ENCODE results near the gene PLSCR3.
A peak's percentile ranks its signal among the peaks of the same experiment; 100 is the strongest.

PLSCR3 gene

GRCh38 chr17:7416323-7416722, 22.0 kb upstream of the PLSCR3 start:
- H3K9ac ChIP-seq (ENCODE audit: low read length in 5 of 5): no peak overlapping the region
- H3K4me3 ChIP-seq (ENCODE audit: low read depth in 1 of 5, low read length in 5 of 5): no peak overlapping the region
- H3K27me3 ChIP-seq (ENCODE audit: control insufficient read depth in 5 of 5, insufficient read depth in 4 of 5, low read length in 5 of 5): peaks cover 0 to 16% (median 5%) of the 10 kb centered on the region in 5 donors
- no peak overlapping the region for H3K27ac ChIP-seq (ENCODE audit: low read depth, low read length)
- H3K36me3 ChIP-seq (ENCODE audit: control insufficient read depth in 5 of 5, insufficient read depth in 5 of 5, low read length in 5 of 5): peaks cover 0 to 19% (median 8%) of the 10 kb centered on the region in 5 donors
- H3K4me1 ChIP-seq (ENCODE audit: control insufficient read depth in 5 of 5, insufficient read depth in 5 of 5, low read length in 5 of 5): peaks cover 0 to 4% (median 0%) of the 10 kb centered on the region in 5 donors
- H3K9me3 ChIP-seq (ENCODE audit: control insufficient read depth in 5 of 5, low read length in 5 of 5): no peaks in the 10 kb centered on the region

- Histone ChIP-seq H3K9ac (ENCODE audit: low read length in 5 of 5) (no peak overlapping the region), H3K9me3 (ENCODE audit: control insufficient read depth in 5 of 5, low read length in 5 of 5) (no peaks in the 10 kb centered on the region), H3K4me3 (ENCODE audit: low read depth in 1 of 5, low read length in 5 of 5) (no peak overlapping the region), H3K36me3 (ENCODE audit: control insufficient read depth in 5 of 5, insufficient read depth in 5 of 5, low read length in 5 of 5) (peaks cover 0 to 19% (median 8%) of the 10 kb centered on the region in 5 donors), H3K27me3 (ENCODE audit: control insufficient read depth in 5 of 5, insufficient read depth in 4 of 5, low read length in 5 of 5) (peaks cover 0 to 16% (median 5%) of the 10 kb centered on the region in 5 donors), H3K27ac (ENCODE audit: low read depth, low read length) (no peak overlapping the region), H3K4me1 (ENCODE audit: control insufficient read depth in 5 of 5, insufficient read depth in 5 of 5, low read length in 5 of 5) (peaks cover 0 to 4% (median 0%) of the 10 kb centered on the region in 5 donors)
These were observed 21.5 kb upstream of the PLSCR3 start for GRCh38 chr17:7415784-7416183.

DNA sequence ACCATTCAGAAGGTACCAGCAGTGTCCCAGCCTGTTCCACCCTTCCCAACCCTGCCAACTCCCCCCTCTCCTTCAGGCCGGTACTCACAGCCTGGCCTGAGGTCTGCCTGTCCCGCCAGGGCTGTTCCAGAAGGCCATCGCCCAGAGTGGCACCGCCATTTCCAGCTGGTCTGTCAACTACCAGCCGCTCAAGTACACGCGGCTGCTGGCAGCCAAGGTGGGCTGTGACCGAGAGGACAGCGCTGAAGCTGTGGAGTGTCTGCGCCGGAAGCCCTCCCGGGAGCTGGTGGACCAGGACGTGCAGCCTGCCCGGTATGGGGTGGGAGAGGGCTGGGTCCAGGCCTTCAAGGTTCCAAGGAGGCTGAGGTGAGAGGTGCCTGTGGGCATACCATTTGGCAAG, 20.5 kb upstream of the PLSCR3 start:
- H3K4me3 ChIP-seq (ENCODE audit: low read depth in 1 of 5, low read length in 5 of 5): no peak overlapping the region
- no peaks in the 10 kb centered on the region for H3K9me3 ChIP-seq (ENCODE audit: control insufficient read depth in 5 of 5, low read length in 5 of 5)

DNA sequence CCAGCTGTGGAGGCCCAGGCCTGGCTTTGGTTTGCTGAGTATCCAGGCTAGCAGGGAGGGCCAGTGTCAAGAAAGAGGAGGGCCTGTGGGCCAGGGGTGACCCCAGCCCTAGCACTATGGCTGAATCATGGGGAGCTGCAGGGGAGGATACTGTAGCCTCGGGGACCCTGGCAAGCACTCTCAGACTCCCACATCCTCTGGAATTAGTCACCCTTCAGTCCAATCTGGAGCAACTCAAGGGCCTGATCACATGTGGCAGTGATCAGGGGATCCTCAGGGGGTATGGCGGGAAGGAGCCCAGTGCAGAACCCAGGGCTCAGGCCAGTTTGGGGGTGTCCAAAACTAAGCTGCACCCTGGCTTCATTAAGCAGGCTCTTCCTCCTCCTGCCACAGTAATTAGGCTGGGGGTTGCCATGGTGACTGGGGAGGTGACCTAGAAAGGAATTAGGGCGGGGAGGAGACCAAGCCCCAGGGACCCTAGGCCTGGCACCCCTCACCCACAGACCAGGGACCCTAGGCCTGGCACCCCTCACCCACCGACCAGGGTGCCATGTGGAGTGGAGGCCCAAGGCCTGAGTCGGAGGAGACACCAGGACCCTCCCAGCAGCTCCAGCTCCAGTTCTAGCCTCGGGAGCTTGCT, 19.1 kb upstream of the PLSCR3 start:
- Histone ChIP-seq H3K4me1 (ENCODE audit: control insufficient read depth in 5 of 5, insufficient read depth in 5 of 5, low read length in 5 of 5) (peaks cover 0 to 4% (median 0%) of the 10 kb centered on the region in 5 donors), H3K36me3 (ENCODE audit: control insufficient read depth in 5 of 5, insufficient read depth in 5 of 5, low read length in 5 of 5) (peaks cover 0 to 37% (median 24%) of the 10 kb centered on the region in 5 donors), H3K27me3 (ENCODE audit: control insufficient read depth in 5 of 5, insufficient read depth in 4 of 5, low read length in 5 of 5) (peaks cover 0 to 4% (median 0%) of the 10 kb centered on the region in 5 donors), H3K9me3 (ENCODE audit: control insufficient read depth in 5 of 5, low read length in 5 of 5) (no peaks in the 10 kb centered on the region), H3K27ac (ENCODE audit: low read depth, low read length) (no peak overlapping the region), H3K4me3 (ENCODE audit: low read depth in 1 of 5, low read length in 5 of 5) (no peak overlapping the region), H3K9ac (ENCODE audit: low read length in 5 of 5) (peak overlapping the region in 1 of 5 donors; percentile 22)

More for the DNA sequence above, 20.5 kb upstream of the PLSCR3 start:
- Histone ChIP-seq H3K27me3 (ENCODE audit: control insufficient read depth in 5 of 5, insufficient read depth in 4 of 5, low read length in 5 of 5) (peaks cover 0 to 15% (median 3%) of the 10 kb centered on the region in 5 donors), H3K9ac (ENCODE audit: low read length in 5 of 5) (no peak overlapping the region), H3K4me1 (ENCODE audit: control insufficient read depth in 5 of 5, insufficient read depth in 5 of 5, low read length in 5 of 5) (peaks cover 0 to 4% (median 0%) of the 10 kb centered on the region in 5 donors), H3K27ac (ENCODE audit: low read depth, low read length) (no peak overlapping the region), H3K36me3 (ENCODE audit: control insufficient read depth in 5 of 5, insufficient read depth in 5 of 5, low read length in 5 of 5) (peaks cover 0 to 23% (median 11%) of the 10 kb centered on the region in 5 donors)

- no peak overlapping the region for H3K4me3 ChIP-seq (ENCODE audit: low read depth in 1 of 5, low read length in 5 of 5)
- peaks cover 0 to 30% (median 17%) of the 10 kb centered on the region in 5 donors for H3K36me3 ChIP-seq (ENCODE audit: control insufficient read depth in 5 of 5, insufficient read depth in 5 of 5, low read length in 5 of 5)
- no peak overlapping the region for H3K27ac ChIP-seq (ENCODE audit: low read depth, low read length)
These were observed 17.1 kb upstream of the PLSCR3 start for GRCh38 chr17:7411427-7411750.

DNA sequence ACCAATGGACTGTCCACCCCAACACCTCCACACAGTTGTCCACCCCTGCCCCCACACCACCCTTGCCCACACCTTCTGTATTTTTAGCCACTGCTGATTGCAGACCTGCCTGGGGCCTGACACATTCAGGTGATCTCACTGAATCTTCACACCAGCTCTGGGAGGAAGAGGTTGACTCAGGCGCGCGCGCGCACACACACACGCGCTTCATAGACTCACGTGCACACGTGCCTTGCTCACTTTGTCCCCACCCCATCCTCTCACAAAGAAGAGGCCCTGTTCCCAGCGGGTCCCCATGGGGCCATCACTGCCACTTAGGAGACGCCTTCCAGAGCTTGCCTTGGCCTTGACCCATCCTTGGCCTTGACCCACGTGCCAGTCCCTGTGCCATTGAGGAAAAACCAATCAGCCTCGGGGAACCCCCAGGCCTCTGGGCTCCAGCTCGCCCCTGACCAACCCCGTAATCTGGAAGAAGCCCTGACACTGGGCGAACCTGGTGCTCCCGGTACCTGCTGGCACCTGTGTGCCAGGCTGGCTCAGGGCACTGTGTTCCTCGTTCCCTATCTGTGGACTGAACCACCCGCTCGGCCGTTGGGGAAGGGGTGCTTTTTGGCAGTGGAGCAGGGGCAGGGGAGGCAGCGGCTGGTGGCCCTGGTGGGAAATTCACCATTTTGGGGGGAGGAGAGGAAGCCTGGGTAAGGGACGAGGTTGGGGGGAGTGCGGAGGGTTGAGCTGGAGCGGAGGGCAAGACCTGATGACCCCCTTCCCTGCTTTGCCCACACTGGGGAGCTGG, 16.5 kb upstream of the PLSCR3 start:
- H3K9me3 ChIP-seq (ENCODE audit: control insufficient read depth in 5 of 5, low read length in 5 of 5): no peaks in the 10 kb centered on the region
- H3K9ac ChIP-seq (ENCODE audit: low read length in 5 of 5): no peak overlapping the region
- H3K36me3 ChIP-seq (ENCODE audit: control insufficient read depth in 5 of 5, insufficient read depth in 5 of 5, low read length in 5 of 5): peaks cover 0 to 29% (median 17%) of the 10 kb centered on the region in 5 donors
- peaks cover 0 to 5% (median 0%) of the 10 kb centered on the region in 5 donors for H3K4me1 ChIP-seq (ENCODE audit: control insufficient read depth in 5 of 5, insufficient read depth in 5 of 5, low read length in 5 of 5)
- no peak overlapping the region for H3K27ac ChIP-seq (ENCODE audit: low read depth, low read length)
- H3K27me3 ChIP-seq (ENCODE audit: control insufficient read depth in 5 of 5, insufficient read depth in 4 of 5, low read length in 5 of 5): no peaks in the 10 kb centered on the region
- no peak overlapping the region for H3K4me3 ChIP-seq (ENCODE audit: low read depth in 1 of 5, low read length in 5 of 5)

More at GRCh38 chr17:7411427-7411750, 17.1 kb upstream of the PLSCR3 start:
- no peaks in the 10 kb centered on the region for H3K4me1 ChIP-seq (ENCODE audit: control insufficient read depth in 5 of 5, insufficient read depth in 5 of 5, low read length in 5 of 5)
- no peak overlapping the region for H3K9ac ChIP-seq (ENCODE audit: low read length in 5 of 5)
- no peaks in the 10 kb centered on the region for H3K9me3 ChIP-seq (ENCODE audit: control insufficient read depth in 5 of 5, low read length in 5 of 5)
- no peaks in the 10 kb centered on the region for H3K27me3 ChIP-seq (ENCODE audit: control insufficient read depth in 5 of 5, insufficient read depth in 4 of 5, low read length in 5 of 5)

GRCh38 chr17:7409716-7410115, 15.4 kb upstream of the PLSCR3 start:
- peaks cover 0 to 19% (median 11%) of the 10 kb centered on the region in 5 donors for H3K36me3 ChIP-seq (ENCODE audit: control insufficient read depth in 5 of 5, insufficient read depth in 5 of 5, low read length in 5 of 5)
- no peak overlapping the region for H3K4me3 ChIP-seq (ENCODE audit: low read depth in 1 of 5, low read length in 5 of 5)
- H3K27me3 ChIP-seq (ENCODE audit: control insufficient read depth in 5 of 5, insufficient read depth in 4 of 5, low read length in 5 of 5): no peaks in the 10 kb centered on the region
- H3K9ac ChIP-seq (ENCODE audit: low read length in 5 of 5): no peak overlapping the region
- no peaks in the 10 kb centered on the region for H3K9me3 ChIP-seq (ENCODE audit: control insufficient read depth in 5 of 5, low read length in 5 of 5)
- peaks cover 0 to 16% (median 7%) of the 10 kb centered on the region in 5 donors for H3K4me1 ChIP-seq (ENCODE audit: control insufficient read depth in 5 of 5, insufficient read depth in 5 of 5, low read length in 5 of 5)
- no peak overlapping the region for H3K27ac ChIP-seq (ENCODE audit: low read depth, low read length)

DNA sequence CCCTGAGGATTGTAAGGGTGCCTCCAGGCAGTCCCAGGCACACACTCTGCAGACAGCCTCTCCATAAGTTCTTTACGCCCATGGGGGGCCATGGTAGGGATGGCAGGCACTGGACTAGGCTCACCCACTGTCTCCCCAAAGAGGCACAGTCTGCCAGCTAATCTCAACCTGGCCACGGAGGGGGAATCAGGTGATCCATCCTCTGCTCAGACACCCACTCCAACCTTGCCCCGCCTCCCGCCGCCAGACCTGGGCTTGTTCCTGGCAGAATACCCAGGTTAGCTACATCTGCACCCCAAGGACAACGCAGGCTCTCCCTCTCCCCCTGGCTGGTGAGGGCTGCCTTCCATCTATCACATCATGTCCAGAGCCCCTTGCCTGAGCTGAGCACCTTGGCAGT, 14.5 kb upstream of the PLSCR3 start:
- Histone ChIP-seq H3K9ac (ENCODE audit: low read length in 5 of 5) (no peak overlapping the region), H3K36me3 (ENCODE audit: control insufficient read depth in 5 of 5, insufficient read depth in 5 of 5, low read length in 5 of 5) (peaks cover 0 to 17% (median 10%) of the 10 kb centered on the region in 5 donors), H3K4me3 (ENCODE audit: low read depth in 1 of 5, low read length in 5 of 5) (no peak overlapping the region)

GRCh38 chr17:7408252-7408727, 14.0 kb upstream of the PLSCR3 start:
- Histone ChIP-seq H3K9me3 (ENCODE audit: control insufficient read depth in 5 of 5, low read length in 5 of 5) (no peaks in the 10 kb centered on the region), H3K4me3 (ENCODE audit: low read depth in 1 of 5, low read length in 5 of 5) (no peak overlapping the region), H3K27ac (ENCODE audit: low read depth, low read length) (no peak overlapping the region), H3K36me3 (ENCODE audit: control insufficient read depth in 5 of 5, insufficient read depth in 5 of 5, low read length in 5 of 5) (peaks cover 0 to 17% (median 10%) of the 10 kb centered on the region in 5 donors), H3K27me3 (ENCODE audit: control insufficient read depth in 5 of 5, insufficient read depth in 4 of 5, low read length in 5 of 5) (no peaks in the 10 kb centered on the region), H3K9ac (ENCODE audit: low read length in 5 of 5) (no peak overlapping the region), H3K4me1 (ENCODE audit: control insufficient read depth in 5 of 5, insufficient read depth in 5 of 5, low read length in 5 of 5) (peaks cover under 1 to 17% (median 9%) of the 10 kb centered on the region in 5 donors)

More for the DNA sequence above, 14.5 kb upstream of the PLSCR3 start:
- Histone ChIP-seq H3K27me3 (ENCODE audit: control insufficient read depth in 5 of 5, insufficient read depth in 4 of 5, low read length in 5 of 5) (no peaks in the 10 kb centered on the region), H3K4me1 (ENCODE audit: control insufficient read depth in 5 of 5, insufficient read depth in 5 of 5, low read length in 5 of 5) (peaks cover 0 to 16% (median 7%) of the 10 kb centered on the region in 5 donors), H3K27ac (ENCODE audit: low read depth, low read length) (no peak overlapping the region), H3K9me3 (ENCODE audit: control insufficient read depth in 5 of 5, low read length in 5 of 5) (no peaks in the 10 kb centered on the region)
